GM18502 (cell line): Measurements from ENCODE around the gene HCCS.
A peak's percentile ranks its signal among the peaks of the same experiment; 100 is the strongest.

Experiments used
- ATAC-seq: cut with Tn5 transposase; IDR thresholded peaks from one replicate; pipeline ENCODE4 v1.9.1; 2021; ENCODE audit warnings: mild to moderate bottlenecking; ENCODE audit not compliant: unreplicated experiment, poor library complexity

The HCCS gene

GRCh38 chrX:11111037-11111851 lies at the start of gene HCCS:
Gene HCCS (plus strand): TSS chrX:11111332. CDS start chrX:11112061, 729 bp downstream.
- peak; percentile 93 for ATAC-seq

GRCh38 chrX:11064276-11064675 lies 46.9 kb upstream of the HCCS start:
- no peak for ATAC-seq

GRCh38 chrX:11064851-11065600 lies 46.1 kb upstream of the HCCS start:
- ATAC-seq, result no peak

- ATAC-seq, result no peak
These were observed 44.3 kb upstream of the HCCS start for GRCh38 chrX:11066812-11067211.

GRCh38 chrX:11073381-11073780 lies 37.8 kb upstream of the HCCS start:
- no peak for ATAC-seq

- ATAC-seq, result no peak
These were observed 30.3 kb upstream of the HCCS start for GRCh38 chrX:11080741-11081305.

- no peak for ATAC-seq
These were observed 29.6 kb upstream of the HCCS start for GRCh38 chrX:11081511-11081910.

- no peak for ATAC-seq
These were observed 25.8 kb upstream of the HCCS start for GRCh38 chrX:11085305-11085704.

- no peak for ATAC-seq
These were observed 21.3 kb upstream of the HCCS start for GRCh38 chrX:11089802-11090201.

GRCh38 chrX:11097933-11098332 lies 13.2 kb upstream of the HCCS start:
- no peak for ATAC-seq

- ATAC-seq, result no peak
These were observed 11.7 kb upstream of the HCCS start for GRCh38 chrX:11099465-11099864.

GRCh38 chrX:11100281-11101035 lies 10.7 kb upstream of the HCCS start:
- no peak for ATAC-seq

GRCh38 chrX:11103006-11103405 lies 8.1 kb upstream of the HCCS start:
- ATAC-seq, result peak; percentile 66

- ATAC-seq, result no peak
These were observed 7.4 kb upstream of the HCCS start for GRCh38 chrX:11103751-11104150.

- ATAC-seq, result no peak
These were observed 6.1 kb upstream of the HCCS start for GRCh38 chrX:11105080-11105479.

- ATAC-seq, result no peak
These were observed 2.7 kb upstream of the HCCS start for GRCh38 chrX:11108253-11108941.

- ATAC-seq, result no peak
These were observed 1.2 kb upstream of the HCCS start for GRCh38 chrX:11109968-11110367.

- no peak for ATAC-seq
These were observed 815 bp downstream of the HCCS start for GRCh38 chrX:11111947-11112346.

- ATAC-seq, result no peak
These were observed 2.6 kb downstream of the HCCS start for GRCh38 chrX:11113731-11114130.

- ATAC-seq, result no peak
These were observed 6.6 kb downstream of the HCCS start for GRCh38 chrX:11117745-11118144.
